H1 (cell line): ENCODE results near the gene PTGIR. TPM values are rescaled to one million over a fixed set of nuclear protein-coding genes. Genes with fewer than 3 reads are reported as not detected.

Experiments
- CTCF ChIA-PET: fragments of 300-600 bp; sonication (Branson Sonifier 250); formaldehyde crosslinking; loops from one replicate; lab custom pipeline; 2021; ENCODE audit not compliant: partially characterized antibody; lab: Charles Lee
- POLR2A ChIA-PET: fragments of 300-600 bp; sonication (Branson Sonifier 250); formaldehyde crosslinking; loops from one replicate; lab custom pipeline; 2021; ENCODE audit warnings: inconsistent platforms; ENCODE audit not compliant: partially characterized antibody; lab: Charles Lee
- DNase-seq, 2 experiments: peaks; one replicate each; pipeline versions ENCODE4 v3.0.0 to v3.0.0-alpha.2; 2010 to 2022; ENCODE audit warnings: low spot score in 2 of 2, low read depth in 1 of 2, mixed read lengths in 1 of 2
- FAIRE-seq: peaks from 2 replicates; lab custom pipeline; 2011; peaks lifted over from hg19 to GRCh38; lab: Jason Lieb, UNC
- H2AFZ ChIP-seq: 2 replicates; pipeline ENCODE4 v1.8.1; 2012; ENCODE audit warnings: low read length, inconsistent platforms
- H2AK5ac ChIP-seq: 2 replicates; pipeline ENCODE4 v1.6.1; 2013; ENCODE audit warnings: low read depth, low read length
- H2BK120ac ChIP-seq: replicated peaks from 2 replicates; pipeline ENCODE3; 2013; ENCODE audit warnings: low read depth, low read length, inconsistent platforms
- H2BK12ac ChIP-seq: 2 replicates; pipeline ENCODE4 v1.6.1; 2013; ENCODE audit warnings: low read depth, low read length
- H2BK15ac ChIP-seq: 2 replicates; pipeline ENCODE4 v1.6.1; 2013; ENCODE audit warnings: low read length
- H2BK20ac ChIP-seq: 2 replicates; pipeline ENCODE4 v1.6.1; 2013; ENCODE audit warnings: low read length
- H2BK5ac ChIP-seq: 2 replicates; pipeline ENCODE4 v1.6.1; 2013; ENCODE audit warnings: low read depth, low read length
- H3K14ac ChIP-seq: 2 replicates; pipeline ENCODE4 v1.6.1; 2013; ENCODE audit warnings: inconsistent platforms; ENCODE audit not compliant: insufficient read length
- H3K18ac ChIP-seq: 2 replicates; pipeline ENCODE4 v1.6.1; 2013; ENCODE audit warnings: low read length; ENCODE audit errors: extremely low read depth
- H3K23ac ChIP-seq: 2 replicates; pipeline ENCODE4 v1.6.1; 2013; ENCODE audit warnings: inconsistent platforms; ENCODE audit not compliant: insufficient read length
- H3K23me2 ChIP-seq: 2 replicates; pipeline ENCODE4 v1.6.1; 2013; ENCODE audit warnings: low read depth, low read length
- H3K27ac ChIP-seq: 2 replicates; pipeline ENCODE4 v1.6.1; 2011; ENCODE audit warnings: low read depth, low read length, inconsistent platforms
- H3K27me3 ChIP-seq, 4 experiments: replicated peaks in 1 of 4; 1 replicate in 1 of 4; 2 replicates in 3 of 4; pipeline versions ENCODE4 v1.6.1 to v1.8.1; 2011 to 2013; ENCODE audit warnings: low read length in 3 of 4, mild to moderate bottlenecking in 3 of 4, inconsistent platforms in 2 of 4, mixed read lengths in 2 of 4, moderate library complexity in 1 of 4; ENCODE audit not compliant: control insufficient read depth in 3 of 4, insufficient read depth in 3 of 4; ENCODE audit errors: extremely low read depth in 1 of 4
- H3K36me3 ChIP-seq, 4 experiments: 2 replicates each; pipeline versions ENCODE4 v1.6.1 to v1.8.1; 2011 to 2013; ENCODE audit warnings: mild to moderate bottlenecking in 4 of 4, low read length in 3 of 4, moderate library complexity in 2 of 4, control low read depth in 1 of 4, inconsistent platforms in 1 of 4; ENCODE audit not compliant: insufficient read depth in 4 of 4, control insufficient read depth in 2 of 4
- H3K4ac ChIP-seq: replicated peaks from 2 replicates; pipeline ENCODE3; 2013; ENCODE audit warnings: low read length, low read depth, mixed read lengths, inconsistent platforms; ENCODE audit not compliant: insufficient read length
- H3K4me1 ChIP-seq, 4 experiments: replicated peaks in 1 of 4; 1 replicate in 1 of 4; 2 replicates in 3 of 4; pipeline versions ENCODE4 v1.6.1 to v1.8.1; 2011 to 2013; ENCODE audit warnings: low read length in 3 of 4, inconsistent platforms in 2 of 4, mixed read lengths in 1 of 4; ENCODE audit not compliant: insufficient read depth in 4 of 4, control insufficient read depth in 3 of 4
- H3K4me2 ChIP-seq, 2 experiments: 2 replicates each; pipeline versions ENCODE4 v1.6.1 to v1.8.1; 2011 to 2013; ENCODE audit warnings: low read depth in 2 of 2, low read length in 2 of 2, control low read depth in 1 of 2, inconsistent platforms in 1 of 2, mild to moderate bottlenecking in 1 of 2; ENCODE audit not compliant: insufficient read depth in 1 of 2
- H3K4me3 ChIP-seq, 4 experiments: fragments of 200-600, 300-600 bp in 1 of 4; sonication (generic), shearing (Covaris generic), sonication (Bioruptor Twin) in 1 of 4; 2 replicates each; pipeline versions ENCODE4 v1.5.1 to v1.8.1; 2011 to 2016; ENCODE audit warnings: low read length in 4 of 4, low read depth in 3 of 4, control low read depth in 2 of 4, inconsistent platforms in 2 of 4, mild to moderate bottlenecking in 2 of 4, mixed read lengths in 1 of 4, moderate library complexity in 1 of 4; ENCODE audit not compliant: insufficient read depth in 2 of 4; ENCODE audit errors: extremely low read depth in 1 of 4
- H3K56ac ChIP-seq: replicated peaks from 2 replicates; pipeline ENCODE3; 2013; ENCODE audit warnings: low read depth, mild to moderate bottlenecking, mixed read lengths, low read length, inconsistent platforms; ENCODE audit not compliant: insufficient read length
- H3K79me1 ChIP-seq: 2 replicates; pipeline ENCODE4 v1.6.1; 2013; ENCODE audit warnings: low read depth, low read length, control low read depth
- H3K79me2 ChIP-seq, 2 experiments: 2 replicates each; pipeline versions ENCODE4 v1.6.1 to v1.8.1; 2012 to 2013; ENCODE audit warnings: low read length in 2 of 2, mild to moderate bottlenecking in 2 of 2, inconsistent platforms in 1 of 2; ENCODE audit not compliant: insufficient read depth in 2 of 2, control insufficient read depth in 1 of 2
- H3K9ac ChIP-seq, 4 experiments: replicated peaks in 1 of 4; 1 replicate in 1 of 4; 2 replicates in 3 of 4; pipeline versions ENCODE4 v1.6.1 to v1.8.1; 2011 to 2013; ENCODE audit warnings: low read depth in 3 of 4, low read length in 3 of 4, control low read depth in 2 of 4, mild to moderate bottlenecking in 2 of 4, moderate library complexity in 2 of 4, inconsistent platforms in 1 of 4; ENCODE audit errors: extremely low read depth in 1 of 4
- H3K9me3 ChIP-seq, 2 experiments: 2 replicates each; pipeline versions ENCODE4 v1.6.1 to v1.8.1; 2012 to 2013; ENCODE audit warnings: mild to moderate bottlenecking in 2 of 2, moderate library complexity in 2 of 2, control low read depth in 1 of 2, inconsistent platforms in 1 of 2, low read depth in 1 of 2, low read length in 1 of 2, mixed read lengths in 1 of 2; ENCODE audit not compliant: insufficient read depth in 2 of 2
- H4K20me1 ChIP-seq, 2 experiments: replicated peaks in 1 of 2; 2 replicates each; pipeline versions ENCODE3 to v1.8.1; 2011 to 2013; ENCODE audit warnings: inconsistent platforms in 2 of 2, low read length in 2 of 2, mild to moderate bottlenecking in 1 of 2; ENCODE audit not compliant: insufficient read depth in 2 of 2, control insufficient read depth in 1 of 2
- H4K5ac ChIP-seq: 2 replicates; pipeline ENCODE4 v1.6.1; 2013; ENCODE audit warnings: low read length, low read depth, mixed read lengths, inconsistent platforms; ENCODE audit not compliant: insufficient read length
- H4K8ac ChIP-seq: 2 replicates; pipeline ENCODE4 v1.8.0; 2013; ENCODE audit warnings: mild to moderate bottlenecking, moderate library complexity, low read length, inconsistent platforms; ENCODE audit not compliant: insufficient read depth; ENCODE audit errors: extremely low read depth
- H4K91ac ChIP-seq: replicated peaks from 2 replicates; pipeline ENCODE3; 2013; ENCODE audit warnings: low read length, mixed read lengths, inconsistent platforms; ENCODE audit not compliant: insufficient read length
- BACH1 ChIP-seq: IDR thresholded peaks from 2 replicates; pipeline ENCODE4 v1.6.1; 2012; ENCODE audit warnings: low read length, improper control_type of control experiment
- EZH2 ChIP-seq: fragments of 200-600 bp; sonication (generic); IDR thresholded peaks from 2 replicates; pipeline ENCODE4 v1.7.1; 2012; ENCODE audit warnings: low read depth, mild to moderate bottlenecking, moderate library complexity, low read length, inconsistent platforms; ENCODE audit not compliant: severe bottlenecking
- KDM4A ChIP-seq: IDR thresholded peaks from one replicate; pipeline ENCODE4 v1.7.1; 2012; ENCODE audit warnings: low read depth, mild to moderate bottlenecking, moderate library complexity, low read length, inconsistent platforms; ENCODE audit not compliant: severe bottlenecking
- NANOG ChIP-seq: IDR thresholded peaks from 2 replicates; pipeline ENCODE4 v1.6.1; 2011; ENCODE audit warnings: low read length, low read depth, mild to moderate bottlenecking, inconsistent platforms; ENCODE audit not compliant: insufficient read depth, poor library complexity, severe bottlenecking
- POLR2A ChIP-seq, 2 experiments: IDR thresholded peaks; 1 replicate in 1 of 2; 2 replicates in 1 of 2; pipeline ENCODE4 v1.6.1; 2011; ENCODE audit warnings: low read depth in 2 of 2, low read length in 2 of 2, mild to moderate bottlenecking in 2 of 2; ENCODE audit errors: control extremely low read depth in 1 of 2
- POLR2AphosphoS5 ChIP-seq: IDR thresholded peaks from 2 replicates; pipeline ENCODE4 v1.6.1; 2011; ENCODE audit warnings: low read depth, low read length
- RFX5 ChIP-seq: IDR thresholded peaks from 2 replicates; pipeline ENCODE4 v1.6.1; 2011; ENCODE audit warnings: low read depth, low read length, improper control_type of control experiment, borderline replicate concordance
- SIN3A ChIP-seq, 2 experiments: IDR thresholded peaks in 1 of 2; conservative IDR thresholded peaks in 1 of 2; 2 replicates each; pipeline ENCODE4 v1.6.1; 2011 to 2012; ENCODE audit warnings: low read length in 2 of 2, improper control_type of control experiment in 1 of 2, low read depth in 1 of 2, mild to moderate bottlenecking in 1 of 2
- SP2 ChIP-seq: IDR thresholded peaks from 2 replicates; pipeline ENCODE4 v1.6.1; 2012; ENCODE audit warnings: mild to moderate bottlenecking, low read length, inconsistent platforms
- TBP ChIP-seq: IDR thresholded peaks from 2 replicates; pipeline ENCODE4 v1.6.1; 2011; ENCODE audit warnings: low read depth, low read length, improper control_type of control experiment
- TCF12 ChIP-seq: IDR thresholded peaks from 2 replicates; pipeline ENCODE4 v1.6.1; 2011; ENCODE audit warnings: low read depth, mild to moderate bottlenecking, low read length
- TEAD4 ChIP-seq: IDR thresholded peaks from 2 replicates; pipeline ENCODE4 v1.6.1; 2012; ENCODE audit warnings: low read depth, low read length, inconsistent platforms, mixed read lengths
- WGBS, 2 experiments: shearing (Covaris generic) in 1 of 2; methylation state at CpG; one replicate each; pipeline versions ENCODE4 v1.1.6 to v1.1.7; 2013 to 2015; ENCODE audit warnings: low lambda C conversion rate in 2 of 2, mixed read lengths in 2 of 2, inconsistent platforms in 1 of 2, low coverage in 1 of 2, missing lambda C conversion rate in 1 of 2; ENCODE audit not compliant: insufficient replicate concordance in 2 of 2, insufficient coverage in 1 of 2, insufficient read length in 1 of 2; ENCODE audit errors: extremely low coverage in 1 of 2, missing lambda C conversion rate in 1 of 2; 5-methylcytosine and 5-hydroxymethylcytosine counted together
- polyA plus RNA-seq, 7 experiments: library from polyadenylated mRNA; depleted of rRNA in 3 of 7; stranded (reverse) in 5 of 7; unstranded in 2 of 7; fragments of >200 nt in 5 of 7; fragments of 200-250 nt in 2 of 7; gene quantifications; 1 replicate in 5 of 7; 2 replicates in 1 of 7; 4 replicates in 1 of 7; pipeline versions ENCODE4 v1.2.1 to v1.2.3, GENCODE V29; 2011 to 2013; ENCODE audit warnings: missing spikeins in 2 of 7, mixed read lengths in 2 of 7
- total RNA-seq: library from RNA; stranded (reverse); fragmentation: NEBNext Ultra II Directional; extraction: Animal tissue kit (Norgen Biotek cat#: 25700); gene quantifications from 2 replicates; pipeline ENCODE4 v1.2.1, GENCODE V29; 2021

Gene PTGIR
- total and polyA plus RNA-seq, 2 of the 8 experiments (the other 6 are each of a cell fraction or from before 2014, with no cell fraction given), result 0.15 TPM; not detected in 1

GRCh38 chr19:46618670-46619231 is 6.1 kb downstream of the PTGIR start:
- ChIA-PET POLR2A (interaction anchor here (0.6 to 0.9 kb wide), 2 partner anchors 16 to 76 kb away, joined by 3 to 4 read pairs; no protein-coding TSS in a partner anchor), CTCF (interaction anchor here (1.2 to 15.6 kb wide), 5 partner anchors 9 to 135 kb away, joined by 3 to 341 read pairs (median 27); partner anchors contain the start of genes DACT3 and PTGIR)
- Histone ChIP-seq H4K8ac (no peak overlapping the region), H2AFZ (no peak overlapping the region), H4K5ac (no peak overlapping the region), H2BK5ac (no peak overlapping the region), H2BK120ac (no peak overlapping the region), H3K4me2 (no peak overlapping the region), H3K18ac (no peak overlapping the region), H3K23ac (no peak overlapping the region), H2BK20ac (no peak overlapping the region), H3K79me2 (no peaks in the 10 kb centered on the region), H3K23me2 (no peaks in the 10 kb centered on the region), H3K27ac (no peak overlapping the region), H4K91ac (no peak overlapping the region), H3K14ac (no peak overlapping the region), H2BK15ac (no peak overlapping the region), H3K4me1 (peaks cover 0 to 7% (median 3%) of the 10 kb centered on the region in 4 experiments; a peak in 4 of 7 replicates), H2BK12ac (no peak overlapping the region), H3K9ac (no peak overlapping the region), H3K27me3 (no peaks in the 10 kb centered on the region), H3K4me3 (no peak overlapping the region), H3K9me3 (no peaks in the 10 kb centered on the region), H3K4ac (no peak overlapping the region), H2AK5ac (no peak overlapping the region), H4K20me1 (no peaks in the 10 kb centered on the region), H3K56ac (no peak overlapping the region), H3K79me1 (no peaks in the 10 kb centered on the region), H3K36me3 (no peaks in the 10 kb centered on the region)
- no peak for TF ChIP-seq EZH2
- no peak for TF ChIP-seq SP2
- TF ChIP-seq NANOG, result no peak
- TF ChIP-seq TBP, result no peak
- TF ChIP-seq RFX5, result no peak
- TF ChIP-seq SIN3A (conservative IDR thresholded peaks at IDR 0.05 in 1 of 2, IDR thresholded peaks at IDR 0.05 in 1 of 2; ENCODE audit: low read depth in 1 of 2, low read length in 2 of 2), result no peak
- TF ChIP-seq POLR2A (IDR thresholded peaks at IDR 0.05; ENCODE audit: control extremely low read depth in 1 of 2, low read depth in 2 of 2, low read length in 2 of 2), result no peak
- no peak for TF ChIP-seq POLR2AphosphoS5
- TF ChIP-seq TCF12, result no peak
- TF ChIP-seq TEAD4, result no peak
- no peak for TF ChIP-seq BACH1
- TF ChIP-seq KDM4A, result no peak
- no peak for FAIRE-seq
- no peak for DNase-seq
- 97% methylated on average over 9 of the region's 9 CpGs; no CpG with 5 or more reads in 1 of the 2 experiments for WGBS, 2 experiments
